Common myeloid progenitor, CD34-positive (primary cell): ENCODE data around the gene PRKCB.

ENCODE experiments used
- CTCF ChIA-PET: fragments of 350-600 bp; sonication (Branson Sonifier 250); formaldehyde crosslinking; loops from one replicate; lab custom pipeline; 2021; ENCODE audit warnings: antibody characterized with exemption; lab: Charles Lee
- POLR2A ChIA-PET: fragments of 350-600 bp; sonication (Branson Sonifier 250); formaldehyde crosslinking; loops from one replicate; lab custom pipeline; 2021; ENCODE audit warnings: antibody characterized with exemption; lab: Charles Lee
- DNase-seq, 3 donors: peaks; one replicate each; pipeline versions ENCODE4 v3.0.0 to v3.0.0-alpha.2; 2013
- H3K27ac ChIP-seq, 2 experiments: 1 replicate in 1 of 2; 2 replicates in 1 of 2; pipeline ENCODE4 v1.7.0; 2013; ENCODE audit warnings: inconsistent platforms in 2 of 2, low read length in 2 of 2, mild to moderate bottlenecking in 2 of 2, low read depth in 1 of 2, moderate library complexity in 1 of 2; ENCODE audit not compliant: severe bottlenecking in 2 of 2, insufficient read depth in 1 of 2, poor library complexity in 1 of 2
- H3K27me3 ChIP-seq, 5 experiments: replicated peaks in 2 of 5; 1 replicate in 3 of 5; 2 replicates in 2 of 5; pipeline versions ENCODE4 v1.6.1 to v1.7.0; 2013; ENCODE audit warnings: low read length in 4 of 5, mild to moderate bottlenecking in 2 of 5, moderate library complexity in 2 of 5, inconsistent platforms in 1 of 5; ENCODE audit not compliant: insufficient read depth in 5 of 5, control insufficient read depth in 4 of 5
- H3K36me3 ChIP-seq, 4 experiments: 1 replicate in 2 of 4; 2 replicates in 2 of 4; pipeline versions ENCODE4 v1.6.1 to v1.7.0; 2013; ENCODE audit warnings: low read length in 3 of 4, control low read depth in 1 of 4, mild to moderate bottlenecking in 1 of 4; ENCODE audit not compliant: control insufficient read depth in 4 of 4, insufficient read depth in 4 of 4
- H3K4me1 ChIP-seq, 4 experiments: 1 replicate in 3 of 4; 2 replicates in 1 of 4; pipeline versions ENCODE4 v1.6.1 to v1.7.1; 2013; ENCODE audit warnings: low read length in 3 of 4, mild to moderate bottlenecking in 3 of 4, control low read depth in 1 of 4, inconsistent platforms in 1 of 4, moderate library complexity in 1 of 4; ENCODE audit not compliant: control insufficient read depth in 4 of 4, insufficient read depth in 4 of 4; ENCODE audit errors: control extremely low read depth in 1 of 4
- H3K4me3 ChIP-seq, 7 experiments: 1 replicate in 4 of 7; 2 replicates in 3 of 7; pipeline versions ENCODE4 v1.5.1 to v1.7.0; 2013; ENCODE audit warnings: mild to moderate bottlenecking in 7 of 7, low read length in 6 of 7, moderate library complexity in 6 of 7, inconsistent platforms in 2 of 7, low read depth in 2 of 7, control low read depth in 1 of 7; ENCODE audit not compliant: insufficient read depth in 4 of 7, control insufficient read depth in 1 of 7; ENCODE audit errors: extremely low read depth in 1 of 7
- H3K9me3 ChIP-seq, 5 experiments: 1 replicate in 4 of 5; 2 replicates in 1 of 5; pipeline versions ENCODE4 v1.6.1 to v1.7.1; 2013; ENCODE audit warnings: low read length in 4 of 5, mild to moderate bottlenecking in 2 of 5, inconsistent platforms in 1 of 5, low read depth in 1 of 5, moderate library complexity in 1 of 5; ENCODE audit not compliant: control insufficient read depth in 4 of 5, insufficient read depth in 2 of 5; ENCODE audit errors: control extremely low read depth in 1 of 5
- WGBS: methylation state at CpG from one replicate; pipeline ENCODE4 v1.1.5; 2013; ENCODE audit not compliant: insufficient coverage; 5-methylcytosine and 5-hydroxymethylcytosine counted together

PRKCB gene

DNA sequence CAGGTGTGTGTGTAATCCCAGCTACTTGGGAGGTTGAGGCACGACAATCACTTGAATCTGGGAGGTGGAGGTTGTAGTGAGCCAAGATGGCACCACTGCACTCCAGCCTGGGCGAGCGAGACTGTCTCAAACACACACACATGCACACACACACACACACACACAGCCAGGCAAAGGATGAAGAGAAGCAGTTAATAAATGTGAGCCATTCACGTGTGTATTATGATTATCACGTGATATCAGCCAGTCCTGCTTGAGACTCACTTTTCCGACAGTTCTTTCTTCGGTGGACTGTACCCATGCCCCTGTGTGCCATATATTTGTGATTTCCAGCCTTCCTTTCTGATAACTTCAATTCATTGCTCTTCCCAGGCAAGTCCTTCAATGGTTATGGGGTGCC is 119.3 kb downstream of the PRKCB start:
- CTCF ChIA-PET = interaction anchor here (0.9 to 1.5 kb wide), 2 partner anchors 11 to 55 kb away, joined by 6 read pairs; no protein-coding TSS in a partner anchor
- 72% methylated on average over 4 of the region's 7 CpGs for WGBS

DNA sequence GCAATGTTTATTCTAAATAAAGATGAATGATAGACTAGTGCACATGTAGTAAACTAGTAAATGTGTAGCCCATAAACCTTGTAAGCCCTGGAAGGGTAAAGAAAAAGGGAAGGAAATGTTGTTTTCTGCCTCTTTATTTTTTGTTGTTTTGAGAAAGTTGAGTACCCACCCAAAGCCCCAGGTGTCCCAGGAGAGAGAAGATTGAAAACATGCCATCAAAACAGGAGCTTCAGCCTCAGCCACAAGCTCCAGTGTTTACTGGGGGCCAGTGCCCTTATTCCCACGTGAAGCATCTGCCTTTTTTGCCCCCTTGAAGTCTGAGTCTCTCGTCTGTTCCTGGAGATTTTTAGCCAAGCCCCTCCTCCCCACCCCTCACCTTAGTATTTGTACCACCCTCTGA is 121.5 kb downstream of the PRKCB start:
- Histone ChIP-seq H3K27me3 (no peaks in the 10 kb centered on the region), H3K4me3 (peak overlapping the region in 1 of 7 experiments; percentile 17), H3K36me3 (no peaks in the 10 kb centered on the region), H3K9me3 (no peaks in the 10 kb centered on the region), H3K4me1 (peaks cover 36 to 63% (median 52%) of the 10 kb centered on the region in 4 experiments), H3K27ac (peak overlapping the region in 1 of 2 experiments; percentile 51)
- 63% methylated on average over 2 of the region's 2 CpGs for WGBS
- POLR2A ChIA-PET = no interaction called here
- DNase-seq = no peak
- CTCF ChIA-PET = interaction anchor here (1.6 to 4.2 kb wide), 2 partner anchors 9 to 15 kb away, joined by 3 to 18 read pairs; no protein-coding TSS in a partner anchor

More for the DNA sequence above, 119.3 kb downstream of the PRKCB start:
- no peak for DNase-seq
- POLR2A ChIA-PET = interaction anchor here (1.3 kb wide), 1 partner anchor 10 kb away, joined by 3 read pairs; no protein-coding TSS in a partner anchor
- Histone ChIP-seq H3K4me1 (peaks cover 38 to 77% (median 68%) of the 10 kb centered on the region in 4 experiments), H3K36me3 (no peaks in the 10 kb centered on the region), H3K9me3 (no peaks in the 10 kb centered on the region), H3K27ac (no peak overlapping the region), H3K4me3 (no peak overlapping the region), H3K27me3 (no peaks in the 10 kb centered on the region)

DNA sequence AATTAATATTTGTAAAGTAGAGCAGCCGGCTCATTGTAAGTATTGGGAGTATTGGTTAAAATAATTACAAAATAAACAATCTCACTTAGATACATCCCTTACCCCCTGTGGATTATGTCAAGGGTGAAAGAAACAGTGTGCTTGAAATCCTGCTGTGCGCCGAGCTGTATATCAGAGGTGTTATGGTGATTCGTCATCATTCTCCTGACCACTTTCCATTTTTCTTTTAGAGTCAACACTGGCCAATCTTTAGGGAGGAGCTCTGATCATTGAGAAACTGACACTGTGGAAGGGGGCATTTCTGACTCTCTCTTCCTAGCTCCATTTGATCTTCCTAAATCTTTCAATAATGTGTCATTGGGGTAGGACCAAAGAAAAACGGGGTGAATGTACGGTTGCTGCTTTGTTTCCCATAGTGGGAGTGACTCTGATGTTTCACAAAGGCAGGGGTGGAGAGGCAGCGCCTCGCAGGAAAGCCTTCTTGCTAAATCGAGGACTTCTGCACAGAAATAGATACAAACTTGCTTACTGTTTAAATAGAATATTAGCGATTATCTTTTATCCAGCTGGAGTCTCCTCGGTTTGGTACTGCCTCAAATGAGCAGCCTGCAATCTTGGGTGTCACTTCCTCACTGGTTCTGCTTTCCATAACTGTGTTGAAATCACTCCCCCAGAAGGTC is 123.4 kb downstream of the PRKCB start:
- no peaks in the 10 kb centered on the region for H3K27me3 ChIP-seq
- H3K4me3 ChIP-seq = peak overlapping the region in 4 of 7 experiments; percentile 16 to 59 (median 40)
- H3K27ac ChIP-seq = peak overlapping the region in 1 of 2 experiments; percentile 46
- H3K4me1 ChIP-seq = peaks cover 28 to 48% (median 38%) of the 10 kb centered on the region in 4 experiments
- ChIA-PET CTCF (interaction anchor here (1.0 to 4.2 kb wide), 6 partner anchors 7 to 155 kb away, joined by 3 to 18 read pairs (median 6); no protein-coding TSS in a partner anchor), POLR2A (no interaction called here)
- 63% methylated on average over 4 of the region's 11 CpGs for WGBS
- H3K9me3 ChIP-seq = no peaks in the 10 kb centered on the region
- H3K36me3 ChIP-seq = peaks cover 3 to 10% (median 9%) of the 10 kb centered on the region in 4 experiments
- peak in 2 of 3 donors; percentile 77 to 84 for DNase-seq

DNA sequence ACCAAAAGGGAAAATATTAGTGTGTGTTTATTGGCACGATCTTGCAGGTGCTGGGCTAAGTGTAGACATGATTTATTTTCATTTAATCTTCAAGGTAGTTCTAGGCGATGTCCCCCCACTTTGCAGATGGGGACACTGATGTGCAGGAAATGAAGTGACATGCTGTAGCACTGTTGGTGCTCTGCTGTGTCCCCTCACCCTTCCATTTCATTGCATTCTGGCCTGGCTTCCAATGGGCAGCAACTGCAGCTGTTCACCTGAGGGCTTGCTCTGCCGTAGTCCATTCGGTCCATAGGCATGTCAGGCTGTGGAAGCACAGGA is 123.9 kb downstream of the PRKCB start:
- peak overlapping the region in 1 of 2 experiments; percentile 46 for H3K27ac ChIP-seq
- WGBS = 29% methylated on average over 1 of the region's 4 CpGs
- ChIA-PET CTCF (interaction anchor here (0.9 to 4.2 kb wide), 7 partner anchors 7 to 156 kb away, joined by 3 to 18 read pairs (median 5); no protein-coding TSS in a partner anchor), POLR2A (no interaction called here)
- peak overlapping the region in 3 of 7 experiments; percentile 19 to 59 (median 55) for H3K4me3 ChIP-seq
- no peak for DNase-seq
- no peaks in the 10 kb centered on the region for H3K27me3 ChIP-seq
- H3K4me1 ChIP-seq = peaks cover 28 to 43% (median 37%) of the 10 kb centered on the region in 4 experiments
- peaks cover 4 to 10% (median 9%) of the 10 kb centered on the region in 4 experiments for H3K36me3 ChIP-seq
- H3K9me3 ChIP-seq = no peaks in the 10 kb centered on the region

DNA sequence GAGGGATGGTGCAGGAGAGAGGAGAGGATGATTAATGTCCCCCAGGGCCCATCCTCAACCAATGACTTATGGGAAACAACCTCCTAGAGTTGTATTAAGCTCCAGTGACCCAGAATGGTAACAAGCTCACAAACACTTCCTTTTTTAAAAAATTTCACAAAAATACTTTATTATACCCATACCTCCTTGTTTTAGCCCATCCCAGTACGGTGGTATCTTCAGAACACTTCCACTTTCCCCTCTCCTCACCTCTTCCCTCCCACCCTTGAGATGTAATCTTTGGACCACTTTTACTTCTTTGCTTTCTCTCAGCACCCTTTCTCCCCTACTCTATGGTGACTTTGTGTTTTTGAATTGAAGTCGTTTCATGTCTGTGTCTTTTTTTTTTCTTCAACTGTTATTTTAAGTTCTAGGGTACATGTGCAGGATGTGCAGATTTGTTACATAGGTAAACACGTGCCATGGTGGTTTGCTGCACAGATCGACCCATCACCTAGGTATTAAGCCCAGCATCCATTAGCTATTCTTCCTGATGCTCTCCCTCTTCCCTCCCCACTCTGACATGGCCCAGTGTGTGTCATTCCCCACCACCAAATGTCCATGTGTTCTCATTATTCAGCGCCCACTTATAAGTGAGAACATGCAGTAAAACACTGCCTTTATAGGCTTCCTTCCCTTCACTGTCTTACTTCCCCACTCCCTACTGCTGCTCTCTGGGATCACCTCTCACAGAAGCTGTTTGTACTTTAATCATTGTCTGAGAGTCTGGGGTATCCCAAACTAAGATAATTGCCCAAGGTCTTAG is 124.5 kb downstream of the PRKCB start:
- DNase-seq = peak in 2 of 3 donors; percentile 37 to 58
- ChIA-PET CTCF (interaction anchor here (0.6 to 2.9 kb wide), 8 partner anchors 9 to 157 kb away, joined by 3 to 17 read pairs (median 4); no protein-coding TSS in a partner anchor), POLR2A (no interaction called here)
- Histone ChIP-seq H3K9me3 (no peaks in the 10 kb centered on the region), H3K4me1 (peaks cover 28 to 44% (median 36%) of the 10 kb centered on the region in 4 experiments), H3K27me3 (no peaks in the 10 kb centered on the region), H3K27ac (no peak overlapping the region), H3K36me3 (peaks cover 4 to 10% (median 9%) of the 10 kb centered on the region in 4 experiments), H3K4me3 (peak overlapping the region in 2 of 7 experiments; percentile 24 to 59)
- WGBS = 41% methylated on average over 3 of the region's 5 CpGs

DNA sequence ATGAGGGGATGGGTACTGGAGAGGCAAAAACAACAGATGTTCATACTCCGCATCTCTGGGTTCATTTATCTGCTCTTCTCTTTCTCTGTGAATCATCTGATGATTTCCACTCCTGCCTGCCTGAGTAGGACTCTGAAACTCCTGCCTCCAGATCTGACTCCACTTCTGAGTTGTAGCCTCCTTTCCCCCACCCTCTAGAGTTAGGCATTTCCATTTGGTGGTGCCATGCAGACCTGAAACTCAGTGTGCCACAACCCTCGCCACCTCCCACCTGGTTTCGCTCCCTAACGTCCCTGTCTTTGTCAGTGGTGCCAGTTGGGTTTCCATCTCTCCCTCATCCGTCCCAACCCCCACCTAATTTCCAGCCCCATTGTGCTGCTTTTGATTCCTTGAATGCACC is 126.2 kb downstream of the PRKCB start:
- H3K4me3 ChIP-seq = no peak overlapping the region
- 98% methylated on average over 5 of the region's 5 CpGs for WGBS
- H3K4me1 ChIP-seq = peaks cover 31 to 53% (median 44%) of the 10 kb centered on the region in 4 experiments
- H3K27ac ChIP-seq = no peak overlapping the region
- peaks cover 4 to 12% (median 9%) of the 10 kb centered on the region in 4 experiments for H3K36me3 ChIP-seq
- no peak for DNase-seq
- H3K27me3 ChIP-seq = no peaks in the 10 kb centered on the region
- POLR2A ChIA-PET = no interaction called here
- CTCF ChIA-PET = no interaction called here
- H3K9me3 ChIP-seq = no peaks in the 10 kb centered on the region
